SU-DHL-6 (cell line): ENCODE results near the gene ZSWIM4.

Experiments
- H2AFZ ChIP-seq: fragments of 200-600 bp; sonication (generic); 2 replicates; pipeline ENCODE4 v1.6.1; 2014; ENCODE audit warnings: low read depth, mild to moderate bottlenecking, moderate library complexity, mixed read lengths, antibody characterized with exemption, low read length; ENCODE audit not compliant: severe bottlenecking
- H3F3A ChIP-seq: fragments of 200-600 bp; shearing (Covaris generic); 2 replicates; pipeline ENCODE4 v1.6.0; 2016; ENCODE audit warnings: antibody characterized with exemption, mild to moderate bottlenecking; ENCODE audit not compliant: insufficient read depth
- H3K27ac ChIP-seq: fragments of 200-600 bp; sonication (generic); 2 replicates; pipeline ENCODE4 v1.5.1; 2016; ENCODE audit warnings: low read depth, mild to moderate bottlenecking, low read length, moderate library complexity, mixed read lengths
- H3K27me3 ChIP-seq: fragments of 200-600 bp; sonication (generic), shearing (Covaris generic); 2 replicates; pipeline ENCODE4 v1.6.0; 2014; ENCODE audit warnings: mild to moderate bottlenecking, low read length
- H3K36me3 ChIP-seq: fragments of 200-600 bp; sonication (generic); 2 replicates; pipeline ENCODE4 v1.6.1; 2014; ENCODE audit warnings: mild to moderate bottlenecking, low read length, mixed read lengths
- H3K4me2 ChIP-seq: fragments of 300-600, 200-600 bp; shearing (Covaris generic), sonication (generic); 2 replicates; pipeline ENCODE4 v1.6.0; 2014; ENCODE audit warnings: low read length, low read depth, mild to moderate bottlenecking; ENCODE audit not compliant: poor library complexity, severe bottlenecking
- H3K4me3 ChIP-seq: fragments of 200-600 bp; sonication (generic); 2 replicates; pipeline ENCODE4 v1.5.1; 2014; ENCODE audit warnings: antibody characterized with exemption, low read length, mild to moderate bottlenecking, mixed read lengths; ENCODE audit not compliant: insufficient read depth, poor library complexity, severe bottlenecking
- H3K79me2 ChIP-seq: fragments of 200-600 bp; sonication (generic); 2 replicates; pipeline ENCODE4 v1.6.1; 2014; ENCODE audit warnings: mild to moderate bottlenecking, low read length, moderate library complexity; ENCODE audit not compliant: insufficient read depth
- H3K9ac ChIP-seq: fragments of 200-600 bp; sonication (generic); 2 replicates; pipeline ENCODE4 v1.7.0; 2014; ENCODE audit warnings: mild to moderate bottlenecking, low read length
- H3K9me2 ChIP-seq: fragments of 200-600 bp; sonication (generic); replicated peaks from 2 replicates; pipeline ENCODE4 v1.6.1; 2014; ENCODE audit warnings: low read length; ENCODE audit not compliant: insufficient read depth
- H3K9me3 ChIP-seq: fragments of 200-600 bp; sonication (generic); 2 replicates; pipeline ENCODE4 v1.6.1; 2014; ENCODE audit warnings: low read length, mixed read lengths; ENCODE audit not compliant: insufficient read depth
- H4K20me1 ChIP-seq: fragments of 200-600 bp; sonication (generic); 2 replicates; pipeline ENCODE4 v1.6.1; 2014; ENCODE audit warnings: low read depth, mild to moderate bottlenecking, antibody characterized with exemption, low read length, moderate library complexity, mixed read lengths
- EZH2phosphoT487 ChIP-seq: fragments of 200-600 bp; sonication (generic), shearing (Covaris generic); conservative IDR thresholded peaks from 2 replicates; pipeline ENCODE4 v1.6.1; 2018; ENCODE audit warnings: mild to moderate bottlenecking, antibody characterized with exemption, low read length, moderate library complexity, mixed read lengths
- TF ChIP-seq, protein P1 (sequence below): fragments of 200-600 bp; sonication (generic); IDR thresholded peaks from one replicate; pipeline ENCODE4 v1.5.1; 2017; ENCODE audit warnings: antibody characterized with exemption, mild to moderate bottlenecking, low read length, moderate library complexity; ENCODE audit not compliant: insufficient read depth, poor library complexity, severe bottlenecking

The ZSWIM4 gene

DNA sequence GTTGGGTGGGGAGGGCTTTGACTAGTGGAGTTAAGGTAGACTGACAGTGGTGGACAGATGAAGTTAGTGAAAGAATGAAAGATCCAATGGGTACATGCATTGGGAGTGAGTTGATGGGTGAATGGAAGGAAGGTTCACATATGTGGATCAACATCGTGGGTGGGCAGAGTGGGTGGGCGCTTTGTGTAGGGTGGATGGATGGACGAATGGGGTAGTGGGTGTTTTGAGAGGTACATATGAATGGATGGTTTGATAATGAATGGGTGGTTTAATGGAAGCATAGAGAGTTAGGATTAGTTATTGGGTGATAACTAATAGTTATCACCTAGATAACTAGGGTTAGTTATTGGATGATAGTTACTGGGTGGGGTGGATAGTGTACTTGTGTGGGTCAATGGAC is 11.5 kb downstream of the ZSWIM4 start:
- H3K27me3 ChIP-seq: no peaks in the 10 kb centered on the region
- no peaks in the 10 kb centered on the region for H3F3A ChIP-seq
- H4K20me1 ChIP-seq: no peaks in the 10 kb centered on the region
- H3K36me3 ChIP-seq: no peaks in the 10 kb centered on the region
- no peak overlapping the region for H3K27ac ChIP-seq
- TF ChIP-seq, protein P1, sequence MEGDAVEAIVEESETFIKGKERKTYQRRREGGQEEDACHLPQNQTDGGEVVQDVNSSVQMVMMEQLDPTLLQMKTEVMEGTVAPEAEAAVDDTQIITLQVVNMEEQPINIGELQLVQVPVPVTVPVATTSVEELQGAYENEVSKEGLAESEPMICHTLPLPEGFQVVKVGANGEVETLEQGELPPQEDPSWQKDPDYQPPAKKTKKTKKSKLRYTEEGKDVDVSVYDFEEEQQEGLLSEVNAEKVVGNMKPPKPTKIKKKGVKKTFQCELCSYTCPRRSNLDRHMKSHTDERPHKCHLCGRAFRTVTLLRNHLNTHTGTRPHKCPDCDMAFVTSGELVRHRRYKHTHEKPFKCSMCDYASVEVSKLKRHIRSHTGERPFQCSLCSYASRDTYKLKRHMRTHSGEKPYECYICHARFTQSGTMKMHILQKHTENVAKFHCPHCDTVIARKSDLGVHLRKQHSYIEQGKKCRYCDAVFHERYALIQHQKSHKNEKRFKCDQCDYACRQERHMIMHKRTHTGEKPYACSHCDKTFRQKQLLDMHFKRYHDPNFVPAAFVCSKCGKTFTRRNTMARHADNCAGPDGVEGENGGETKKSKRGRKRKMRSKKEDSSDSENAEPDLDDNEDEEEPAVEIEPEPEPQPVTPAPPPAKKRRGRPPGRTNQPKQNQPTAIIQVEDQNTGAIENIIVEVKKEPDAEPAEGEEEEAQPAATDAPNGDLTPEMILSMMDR: no peak
- no peak overlapping the region for H3K4me3 ChIP-seq
- H3K4me2 ChIP-seq: no peak overlapping the region
- no peaks in the 10 kb centered on the region for H3K79me2 ChIP-seq
- H3K9ac ChIP-seq: no peak overlapping the region
- H2AFZ ChIP-seq: no peak overlapping the region
- no peaks in the 10 kb centered on the region for H3K9me2 ChIP-seq
- H3K9me3 ChIP-seq: no peaks in the 10 kb centered on the region

DNA sequence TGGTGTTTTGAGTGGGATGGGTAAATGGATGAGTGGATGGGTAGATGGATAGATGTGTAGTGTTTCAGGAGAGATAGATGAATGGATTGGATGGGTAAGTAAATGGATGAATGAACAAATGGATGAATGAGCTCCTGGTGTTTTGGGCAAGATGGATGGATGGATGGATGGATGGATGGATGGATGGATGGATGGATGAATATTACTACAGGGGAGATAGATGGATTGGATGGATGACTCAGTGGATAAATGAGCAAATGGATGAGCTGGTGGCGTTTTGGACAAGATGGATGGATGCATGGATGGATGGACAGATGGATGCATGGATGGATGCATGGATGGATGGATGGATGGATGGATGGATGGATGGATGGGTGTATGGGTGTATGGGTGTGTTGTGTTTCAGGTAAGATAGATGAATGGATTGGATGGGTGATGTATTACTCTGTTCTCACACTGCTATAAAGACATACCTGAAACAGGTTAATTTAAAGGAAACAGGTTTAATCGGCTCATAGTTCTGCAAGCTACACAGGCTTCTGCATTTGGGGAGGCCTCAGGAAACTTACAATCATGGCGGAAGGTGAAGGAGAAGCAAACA is 12.3 kb downstream of the ZSWIM4 start:
- H3F3A ChIP-seq: no peaks in the 10 kb centered on the region
- TF ChIP-seq, protein P1: no peak
- no peak for TF ChIP-seq EZH2phosphoT487
- H3K9me2 ChIP-seq: no peaks in the 10 kb centered on the region
- no peak overlapping the region for H3K27ac ChIP-seq
- H3K79me2 ChIP-seq: no peaks in the 10 kb centered on the region
- H3K9ac ChIP-seq: no peak overlapping the region
- H3K27me3 ChIP-seq: no peaks in the 10 kb centered on the region
- no peak overlapping the region for H3K4me3 ChIP-seq
- H3K4me2 ChIP-seq: no peak overlapping the region
- H2AFZ ChIP-seq: no peak overlapping the region
- H3K9me3 ChIP-seq: no peaks in the 10 kb centered on the region
- H4K20me1 ChIP-seq: no peaks in the 10 kb centered on the region
- H3K36me3 ChIP-seq: no peaks in the 10 kb centered on the region

DNA sequence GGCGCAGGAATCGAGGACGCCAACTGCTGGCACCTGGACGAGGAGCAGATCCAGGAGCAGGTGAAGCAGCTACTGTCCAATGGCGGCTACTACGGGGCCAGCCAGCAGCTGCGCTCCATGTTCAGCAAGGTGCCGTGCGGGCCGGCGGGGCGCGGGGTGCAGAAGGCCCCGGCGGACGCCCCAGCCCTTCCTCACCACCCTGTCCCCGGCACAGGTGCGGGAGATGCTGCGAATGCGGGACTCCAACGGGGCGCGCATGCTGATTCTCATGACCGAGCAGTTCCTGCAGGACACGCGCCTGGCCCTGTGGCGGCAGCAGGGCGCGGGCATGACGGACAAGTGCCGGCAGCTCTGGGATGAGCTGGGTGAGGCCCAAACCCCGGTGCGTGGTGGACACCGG is 13.6 kb downstream of the ZSWIM4 start:
- no peak overlapping the region for H3K4me2 ChIP-seq
- H2AFZ ChIP-seq: no peak overlapping the region

More for the DNA sequence above, 13.6 kb downstream of the ZSWIM4 start:
- no peaks in the 10 kb centered on the region for H3K36me3 ChIP-seq
- no peaks in the 10 kb centered on the region for H3K79me2 ChIP-seq
- no peak overlapping the region for H3K4me3 ChIP-seq
- no peak overlapping the region for H3K27ac ChIP-seq
- H3K9me2 ChIP-seq: no peaks in the 10 kb centered on the region
- H3K9ac ChIP-seq: no peak overlapping the region
- H3K27me3 ChIP-seq: no peaks in the 10 kb centered on the region
- H4K20me1 ChIP-seq: no peaks in the 10 kb centered on the region
- H3F3A ChIP-seq: no peaks in the 10 kb centered on the region
- TF ChIP-seq, protein P1: no peak
- no peak for TF ChIP-seq EZH2phosphoT487
- no peaks in the 10 kb centered on the region for H3K9me3 ChIP-seq
